ENCODE results near the gene ABCB4.

ABCB4 gene

GRCh38 chr7:87416682-87417587 is 58.5 kb downstream of the ABCB4 start:
- peak; percentile 61 for DNase-seq

- DNase-seq: no peak
Measured at GRCh38 chr7:87414794-87415188, 60.7 kb downstream of the ABCB4 start.

- no peak for DNase-seq
Measured at GRCh38 chr7:87413951-87414793, 61.3 kb downstream of the ABCB4 start.

DNA sequence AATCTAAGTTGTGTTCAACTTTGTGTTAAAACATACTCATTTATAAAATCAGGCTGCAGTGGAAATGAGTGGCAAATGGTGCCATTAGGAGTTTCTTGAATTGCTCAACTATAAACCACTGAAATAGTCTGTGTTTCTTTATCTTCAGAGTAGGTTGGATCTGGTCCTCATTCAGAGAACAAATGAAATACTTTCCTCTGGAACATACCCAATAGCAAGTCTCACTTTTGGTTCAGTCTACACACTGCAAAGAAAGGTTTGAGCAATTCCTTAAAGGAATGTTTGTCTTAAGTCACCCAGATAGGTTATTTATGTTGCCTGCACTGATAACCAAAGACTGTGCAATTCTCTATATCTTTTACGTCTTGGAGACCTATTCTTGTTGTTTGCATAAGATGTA is 62.5 kb downstream of the ABCB4 start:
- no peak for DNase-seq

- no peak for DNase-seq
Measured at GRCh38 chr7:87411186-87411585, 64.3 kb downstream of the ABCB4 start.

- no peak for DNase-seq
Measured at GRCh38 chr7:87404674-87405073, 70.8 kb downstream of the ABCB4 start.

- DNase-seq: no peak
Measured at GRCh38 chr7:87398446-87398845, 77.0 kb downstream of the ABCB4 start.

GRCh38 chr7:87395442-87396020 is 79.9 kb downstream of the ABCB4 start:
- DNase-seq: no peak

- no peak for DNase-seq
Measured at GRCh38 chr7:87391020-87391701, 84.3 kb downstream of the ABCB4 start.

GRCh38 chr7:87380905-87381304 is 94.6 kb downstream of the ABCB4 start:
- DNase-seq: no peak

DNA sequence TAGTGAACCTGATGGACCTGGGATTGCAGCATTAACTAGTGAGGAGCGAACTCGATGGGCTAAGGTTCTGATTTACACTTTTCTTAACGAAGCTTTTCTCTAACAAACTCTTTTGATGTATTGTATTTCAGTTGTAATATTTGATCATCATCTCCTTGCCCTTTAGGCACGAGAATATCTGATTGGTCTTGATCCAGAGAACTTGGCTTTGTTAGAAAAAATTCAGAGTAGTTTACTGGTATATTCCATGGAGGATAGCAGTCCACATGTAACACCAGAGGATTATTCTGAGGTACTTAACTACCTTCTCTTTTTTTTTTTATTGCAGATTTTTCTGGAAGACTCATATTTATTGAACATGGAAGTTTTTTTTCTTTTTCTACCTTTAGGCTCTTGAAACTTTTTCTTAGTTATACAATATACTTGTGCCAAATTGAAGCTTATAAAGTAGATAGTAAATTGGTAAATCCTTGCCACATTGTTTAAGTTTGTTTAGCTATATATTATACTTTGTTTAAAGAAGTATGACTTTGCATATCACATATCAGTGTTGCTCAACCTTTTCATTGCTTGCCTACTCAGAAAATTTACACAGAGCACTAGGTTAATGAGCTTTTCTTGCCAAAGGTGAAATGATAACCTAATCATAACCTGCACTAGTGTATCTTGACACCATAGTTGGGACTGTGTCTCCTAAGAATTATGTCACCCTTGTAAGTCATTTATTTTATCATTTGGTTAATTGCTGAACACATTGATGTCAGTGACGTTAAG is 99.6 kb downstream of the ABCB4 start:
- DNase-seq: no peak

- no peak for DNase-seq
Measured at GRCh38 chr7:87370660-87371180, 104.8 kb downstream of the ABCB4 start.

DNA sequence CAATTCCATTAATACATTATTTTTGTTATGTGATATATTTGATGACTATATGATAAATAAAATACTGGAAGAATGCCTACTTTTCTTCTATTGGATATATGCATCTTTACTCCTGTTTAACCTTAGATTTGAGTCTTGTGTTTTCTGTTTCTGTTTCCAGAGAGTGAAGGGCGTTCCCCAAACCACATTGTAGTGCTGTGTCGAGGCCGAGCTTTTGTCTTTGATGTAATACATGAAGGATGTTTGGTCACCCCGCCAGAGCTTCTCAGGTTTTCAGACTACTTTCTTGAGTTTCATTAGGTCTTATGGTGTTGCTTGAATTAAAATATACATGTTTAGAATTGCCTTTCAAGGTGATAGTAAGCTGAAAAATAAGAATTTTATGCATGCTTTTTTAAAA is 106.3 kb downstream of the ABCB4 start:
- DNase-seq: no peak

DNA sequence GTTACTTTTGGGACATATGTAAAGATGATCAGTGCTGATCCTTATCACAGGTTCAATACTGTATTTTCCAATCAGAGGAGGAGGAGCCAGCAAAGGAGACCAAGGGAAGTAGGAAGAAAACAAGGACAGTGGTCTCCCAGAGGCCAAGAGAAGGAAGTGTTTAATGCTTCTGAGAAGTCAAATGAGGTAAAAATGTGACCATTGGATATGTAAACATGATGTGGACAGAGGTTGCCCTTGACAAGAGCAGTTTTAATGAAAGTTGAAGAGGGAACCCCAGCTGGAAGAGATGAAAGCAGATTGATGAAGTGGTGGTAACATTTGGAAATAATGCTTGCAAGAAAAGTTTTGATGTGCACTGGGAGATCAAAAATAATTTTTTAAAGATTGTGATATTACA is 111.2 kb downstream of the ABCB4 start:
- DNase-seq: no peak

- DNase-seq: no peak
Measured at GRCh38 chr7:87363342-87363741, 112.1 kb downstream of the ABCB4 start.

- DNase-seq: no peak
Measured at GRCh38 chr7:87361320-87361719, 114.2 kb downstream of the ABCB4 start.

GRCh38 chr7:87359366-87359765 is 116.1 kb downstream of the ABCB4 start:
- DNase-seq: no peak

GRCh38 chr7:87356448-87356847 is 119.0 kb downstream of the ABCB4 start:
- DNase-seq: no peak

- no peak for DNase-seq
Measured at GRCh38 chr7:87354749-87355148, 120.7 kb downstream of the ABCB4 start.

Data from NCI-H748 treated with DMSO at 0.1 percent for 48 hours (cell line).